Glutamatergic neuron (in vitro differentiated cells): ENCODE measurements around the gene TEX2. TPM values are rescaled to one million over a fixed set of nuclear protein-coding genes. Genes with fewer than 3 reads are reported as not detected.

Experiments used
- DNase-seq: peaks from one replicate; pipeline ENCODE4 v3.0.0; 2022
- H3K27ac Mint-ChIP-seq: one replicate; pipeline ENCODE4 v1.8.0; 2020; ENCODE audit warnings: mild to moderate bottlenecking, mixed read lengths, inconsistent platforms; ENCODE audit not compliant: unreplicated experiment
- H3K27me3 Mint-ChIP-seq: one replicate; pipeline ENCODE4 v1.8.0; 2020; ENCODE audit warnings: mild to moderate bottlenecking, moderate library complexity, mixed read lengths, inconsistent platforms; ENCODE audit not compliant: unreplicated experiment
- H3K36me3 Mint-ChIP-seq: one replicate; pipeline ENCODE4 v1.8.0; 2020; ENCODE audit warnings: mild to moderate bottlenecking, mixed read lengths, inconsistent platforms; ENCODE audit not compliant: unreplicated experiment
- H3K4me1 Mint-ChIP-seq: one replicate; pipeline ENCODE4 v1.8.0; 2020; ENCODE audit warnings: mild to moderate bottlenecking, low read depth, mixed read lengths, inconsistent platforms; ENCODE audit not compliant: unreplicated experiment
- H3K4me3 Mint-ChIP-seq: one replicate; pipeline ENCODE4 v1.8.0; 2020; ENCODE audit warnings: mild to moderate bottlenecking, mixed read lengths, inconsistent platforms; ENCODE audit not compliant: unreplicated experiment
- H3K9me3 Mint-ChIP-seq: one replicate; pipeline ENCODE4 v1.8.0; 2020; ENCODE audit warnings: mild to moderate bottlenecking, moderate library complexity, mixed read lengths, inconsistent platforms; ENCODE audit not compliant: unreplicated experiment
- CTCF ChIP-seq: fragments of 200-600 bp; sonication (generic); IDR thresholded peaks from one replicate; pipeline ENCODE4 v1.5.0; 2021; ENCODE audit not compliant: partially characterized antibody, unreplicated experiment
- total RNA-seq: library from RNA; stranded (reverse); fragmentation: NEBNext Ultra II Directional; extraction: Animal tissue kit (Norgen Biotek cat#: 25700); gene quantifications from one replicate; pipeline ENCODE4 v1.2.1, GENCODE V29; 2021; ENCODE audit not compliant: unreplicated experiment

TEX2 gene
- total RNA-seq, 1 donor from 2014 or later, result 11.7 TPM

GRCh38 chr17:64155751-64156544 lies 107.1 kb downstream of the TEX2 start:
- Mint-ChIP-seq H3K9me3 (no peaks in the 10 kb centered on the region), H3K27ac (no peak overlapping the region), H3K4me1 (peaks cover 39% of the 10 kb centered on the region), H3K27me3 (peaks cover 2% of the 10 kb centered on the region), H3K4me3 (no peak overlapping the region), H3K36me3 (no peaks in the 10 kb centered on the region)
- no peak for DNase-seq
- no peak for TF ChIP-seq CTCF

- Mint-ChIP-seq H3K9me3 (no peaks in the 10 kb centered on the region), H3K4me1 (peaks cover 39% of the 10 kb centered on the region), H3K4me3 (no peak overlapping the region), H3K36me3 (no peaks in the 10 kb centered on the region), H3K27ac (no peak overlapping the region), H3K27me3 (peaks cover 2% of the 10 kb centered on the region)
- TF ChIP-seq CTCF, result no peak
- no peak for DNase-seq
Observed at GRCh38 chr17:64155129-64155528, 107.9 kb downstream of the TEX2 start.

GRCh38 chr17:64154717-64155116 lies 108.3 kb downstream of the TEX2 start:
- TF ChIP-seq CTCF, result no peak
- H3K27ac Mint-ChIP-seq, result no peak overlapping the region
- peaks cover 2% of the 10 kb centered on the region for H3K27me3 Mint-ChIP-seq
- H3K4me3 Mint-ChIP-seq, result no peak overlapping the region
- peaks cover 39% of the 10 kb centered on the region for H3K4me1 Mint-ChIP-seq
- no peaks in the 10 kb centered on the region for H3K36me3 Mint-ChIP-seq
- H3K9me3 Mint-ChIP-seq, result no peaks in the 10 kb centered on the region
- no peak for DNase-seq

- no peak overlapping the region for H3K4me3 Mint-ChIP-seq
- DNase-seq, result no peak
- H3K9me3 Mint-ChIP-seq, result no peaks in the 10 kb centered on the region
- no peaks in the 10 kb centered on the region for H3K36me3 Mint-ChIP-seq
- H3K27me3 Mint-ChIP-seq, result peaks cover 2% of the 10 kb centered on the region
- peaks cover 39% of the 10 kb centered on the region for H3K4me1 Mint-ChIP-seq
- no peak for TF ChIP-seq CTCF
- no peak overlapping the region for H3K27ac Mint-ChIP-seq
Observed at GRCh38 chr17:64154313-64154695, 108.8 kb downstream of the TEX2 start.

- DNase-seq, result no peak
- peaks cover 37% of the 10 kb centered on the region for H3K4me1 Mint-ChIP-seq
- peaks cover 2% of the 10 kb centered on the region for H3K27me3 Mint-ChIP-seq
- no peaks in the 10 kb centered on the region for H3K9me3 Mint-ChIP-seq
- TF ChIP-seq CTCF, result no peak
- H3K36me3 Mint-ChIP-seq, result no peaks in the 10 kb centered on the region
- H3K27ac Mint-ChIP-seq, result no peak overlapping the region
- H3K4me3 Mint-ChIP-seq, result no peak overlapping the region
Observed at GRCh38 chr17:64153565-64154312, 109.3 kb downstream of the TEX2 start.
